Gastrocnemius medialis (tissue), 4 donors: ENCODE results near the gene PPP1R37.

Experiments
- CTCF ChIP-seq, 5 experiments: fragments of 450-650 bp in 3 of 5; fragments of 200-600 bp in 2 of 5; sonication (generic) in 2 of 5; IDR thresholded peaks in 4 of 5; conservative IDR thresholded peaks in 1 of 5; 1 replicate in 4 of 5; 2 replicates in 1 of 5; pipeline ENCODE4 v1.5.1; 2016 to 2019; ENCODE audit warnings: antibody characterized with exemption in 5 of 5, mild to moderate bottlenecking in 3 of 5, moderate library complexity in 3 of 5
- POLR2A ChIP-seq, 2 donors: fragments of 450-650 bp; IDR thresholded peaks; one replicate each; pipeline ENCODE4 v1.6.1; 2017; ENCODE audit warnings: antibody characterized with exemption in 2 of 2, mild to moderate bottlenecking in 2 of 2, moderate library complexity in 2 of 2

- TF ChIP-seq POLR2A (IDR thresholded peaks at IDR 0.05) (no peak), CTCF (IDR thresholded peaks at IDR 0.05 in 4 of 5, conservative IDR thresholded peaks at IDR 0.05 in 1 of 5) (no peak)
Measured at GRCh38 chr19:45114116-45114515, 21.1 kb downstream of the PPP1R37 start.
